ENCODE data around the gene CHI3L2. TPM values are rescaled to one million over a fixed set of nuclear protein-coding genes. Genes with fewer than 3 reads are reported as not detected.

CHI3L2 gene
- total RNA-seq, 1 donor from 2014 or later = 3.3 TPM

GRCh38 chr1:111275780-111276433, 48.4 kb downstream of the CHI3L2 start:
- intact Hi-C loops (cut with DNase I) = no loop called here
- no peak for DNase-seq (ENCODE audit: low spot score)

GRCh38 chr1:111279144-111279543, 51.6 kb downstream of the CHI3L2 start:
- ATAC-seq (no peak), DNase-seq (ENCODE audit: low spot score) (no peak)
- intact Hi-C loops (cut with DNase I) = no loop called here

More at GRCh38 chr1:111275780-111276433, 48.4 kb downstream of the CHI3L2 start:
- ATAC-seq = no peak

GRCh38 chr1:111280267-111280666, 52.8 kb downstream of the CHI3L2 start:
- DNase-seq (ENCODE audit: low spot score) (no peak), ATAC-seq (no peak)
- intact Hi-C loops (cut with DNase I) = no loop called here

- no peak for DNase-seq (ENCODE audit: low spot score)
- ATAC-seq = no peak
- intact Hi-C loops (cut with DNase I) = no loop called here
Measured at GRCh38 chr1:111281411-111281810, 53.9 kb downstream of the CHI3L2 start.

GRCh38 chr1:111283838-111284237, 56.3 kb downstream of the CHI3L2 start:
- DNase-seq (ENCODE audit: low spot score) (no peak), ATAC-seq (no peak)
- intact Hi-C loops (cut with DNase I) = no loop called here

GRCh38 chr1:111285879-111286278, 58.4 kb downstream of the CHI3L2 start:
- intact Hi-C loops (cut with DNase I) = no loop called here
- DNase-seq (ENCODE audit: low spot score) (no peak), ATAC-seq (no peak)

- intact Hi-C loops (cut with DNase I) = no loop called here
- ATAC-seq = no peak
- no peak for DNase-seq (ENCODE audit: low spot score)
Measured at GRCh38 chr1:111286912-111287311, 59.4 kb downstream of the CHI3L2 start.

GRCh38 chr1:111289371-111289770, 61.9 kb downstream of the CHI3L2 start:
- intact Hi-C loops (cut with DNase I) = no loop called here
- no peak for DNase-seq (ENCODE audit: low spot score)
- ATAC-seq = no peak

GRCh38 chr1:111290104-111290503, 62.6 kb downstream of the CHI3L2 start:
- intact Hi-C loops (cut with DNase I) = no loop called here
- no peak for ATAC-seq
- no peak for DNase-seq (ENCODE audit: low spot score)

GRCh38 chr1:111290630-111291029, 63.1 kb downstream of the CHI3L2 start, which contains the start of gene CHIA:
Gene CHIA (plus strand): TSS chr1:111290851. CDS start chr1:111310468, 19,617 bp downstream.
- no peak for ATAC-seq
- intact Hi-C loops (cut with DNase I) = no loop called here
- no peak for DNase-seq (ENCODE audit: low spot score)

Other genes with a start within 250 kb of the CHI3L2 start
- gene DRAM2, start 87.6 kb upstream of the CHI3L2 start, total RNA-seq = 34.9 TPM
- gene CEPT1, start 87.5 kb upstream of the CHI3L2 start, total RNA-seq = 44.8 TPM
- 14.6 TPM for gene DENND2D, start 27.1 kb upstream of the CHI3L2 start, total RNA-seq
- gene CHIA, start 63.1 kb downstream of the CHI3L2 start, total RNA-seq = not detected
- 3.1 TPM for gene OVGP1, start 200.0 kb downstream of the CHI3L2 start, total RNA-seq
- 16.4 TPM for gene WDR77, start 221.5 kb downstream of the CHI3L2 start, total RNA-seq
- gene ATP5PB, start 221.8 kb downstream of the CHI3L2 start, total RNA-seq = 112 TPM
- 15.9 TPM for gene C1orf162, start 246.3 kb downstream of the CHI3L2 start, total RNA-seq

All from sciatic nerve (tissue), 2 donors.